Measurements from ENCODE around the gene RAD9A.

Gene RAD9A

GRCh38 chr11:67442504-67443404 lies 51.0 kb downstream of the RAD9A start:
- no peak for DNase-seq

GRCh38 chr11:67445515-67445914 lies 53.7 kb downstream of the RAD9A start:
- no peak for DNase-seq
